C4-2B (cell line): Measurements from ENCODE around the gene RRBP1.
A peak's percentile ranks its signal among the peaks of the same experiment; 100 is the strongest.

Experiments
- H3K27ac ChIP-seq: fragments of 450-650 bp; 2 replicates; pipeline ENCODE4 v1.5.1; 2017
- ZFX ChIP-seq: fragments of 450-650 bp; IDR thresholded peaks from 2 replicates; pipeline ENCODE4 v1.6.1; 2017
- TF ChIP-seq, protein P1 (sequence below): fragments of 450-650 bp; conservative IDR thresholded peaks from 2 replicates; pipeline ENCODE4 v1.5.1; 2017; ENCODE audit warnings: mild to moderate bottlenecking

The RRBP1 gene

DNA sequence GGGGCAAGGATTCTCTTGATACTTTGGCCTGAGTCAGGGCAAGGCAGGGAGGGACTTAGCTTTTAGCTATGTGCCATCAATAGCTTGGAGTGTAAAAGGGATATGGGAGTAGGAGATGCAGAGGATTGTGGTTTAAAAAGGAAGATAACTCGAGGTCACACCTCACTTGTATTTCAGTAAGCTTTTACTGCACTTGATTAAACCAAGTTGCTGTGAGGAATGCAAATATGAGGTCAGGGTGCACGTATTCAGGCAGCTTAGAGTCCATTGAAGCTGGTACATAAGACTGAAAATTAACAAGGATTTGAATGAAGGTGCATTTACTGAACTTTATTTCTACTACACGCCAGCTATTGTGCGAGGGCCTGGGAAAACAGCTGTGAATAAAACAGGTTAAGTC is 80.1 kb downstream of the RRBP1 start:
- H3K27ac ChIP-seq = no peak overlapping the region
- no peak for TF ChIP-seq ZFX
- TF ChIP-seq, protein P1, sequence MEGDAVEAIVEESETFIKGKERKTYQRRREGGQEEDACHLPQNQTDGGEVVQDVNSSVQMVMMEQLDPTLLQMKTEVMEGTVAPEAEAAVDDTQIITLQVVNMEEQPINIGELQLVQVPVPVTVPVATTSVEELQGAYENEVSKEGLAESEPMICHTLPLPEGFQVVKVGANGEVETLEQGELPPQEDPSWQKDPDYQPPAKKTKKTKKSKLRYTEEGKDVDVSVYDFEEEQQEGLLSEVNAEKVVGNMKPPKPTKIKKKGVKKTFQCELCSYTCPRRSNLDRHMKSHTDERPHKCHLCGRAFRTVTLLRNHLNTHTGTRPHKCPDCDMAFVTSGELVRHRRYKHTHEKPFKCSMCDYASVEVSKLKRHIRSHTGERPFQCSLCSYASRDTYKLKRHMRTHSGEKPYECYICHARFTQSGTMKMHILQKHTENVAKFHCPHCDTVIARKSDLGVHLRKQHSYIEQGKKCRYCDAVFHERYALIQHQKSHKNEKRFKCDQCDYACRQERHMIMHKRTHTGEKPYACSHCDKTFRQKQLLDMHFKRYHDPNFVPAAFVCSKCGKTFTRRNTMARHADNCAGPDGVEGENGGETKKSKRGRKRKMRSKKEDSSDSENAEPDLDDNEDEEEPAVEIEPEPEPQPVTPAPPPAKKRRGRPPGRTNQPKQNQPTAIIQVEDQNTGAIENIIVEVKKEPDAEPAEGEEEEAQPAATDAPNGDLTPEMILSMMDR = no peak

DNA sequence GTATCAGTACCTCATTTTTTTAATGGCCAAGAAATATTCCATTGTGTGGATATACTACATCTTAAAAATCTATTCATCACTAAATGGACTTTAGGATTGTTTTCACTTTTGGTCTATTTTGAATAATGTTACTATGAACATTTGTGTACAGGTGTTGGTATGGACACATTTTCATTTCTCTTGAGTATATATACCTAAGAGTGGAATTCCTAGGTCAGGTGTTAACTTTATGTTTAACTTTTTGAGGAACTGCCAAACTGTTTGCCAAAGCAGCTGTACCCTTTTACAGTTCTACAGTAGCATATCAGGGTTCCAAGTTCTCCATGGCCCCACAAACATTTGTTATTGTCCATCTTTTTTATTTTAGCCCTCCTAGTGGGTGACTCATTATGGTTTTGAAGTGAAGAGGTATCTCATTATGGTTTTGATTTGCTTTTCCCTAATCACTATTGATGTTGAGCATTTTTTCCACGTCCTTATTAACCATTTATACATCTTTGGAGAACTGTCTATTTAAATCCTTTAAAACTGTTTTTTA is 84.0 kb downstream of the RRBP1 start:
- no peak overlapping the region for H3K27ac ChIP-seq
- no peak for TF ChIP-seq ZFX
- TF ChIP-seq, protein P1 = no peak

DNA sequence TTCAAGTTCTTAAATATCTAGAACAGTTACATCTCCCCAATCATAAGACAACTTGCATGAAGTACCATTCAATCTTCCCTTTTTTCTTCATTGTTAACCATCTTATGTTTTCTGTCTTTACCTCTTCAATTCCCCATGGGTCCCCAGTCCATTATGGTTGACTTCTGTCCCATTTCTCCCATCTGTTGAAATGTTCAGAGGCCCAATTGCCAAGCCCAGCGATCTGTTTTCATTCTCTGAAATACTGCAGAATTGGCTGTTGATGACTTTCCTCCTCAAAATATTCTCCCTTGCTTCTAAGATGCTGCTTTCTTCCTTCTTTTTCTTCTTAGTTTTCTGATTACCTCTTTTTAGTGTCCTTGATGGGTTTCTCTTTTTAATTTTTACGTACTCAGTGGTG is 86.2 kb downstream of the RRBP1 start:
- no peak for TF ChIP-seq ZFX
- TF ChIP-seq, protein P1 = no peak

DNA sequence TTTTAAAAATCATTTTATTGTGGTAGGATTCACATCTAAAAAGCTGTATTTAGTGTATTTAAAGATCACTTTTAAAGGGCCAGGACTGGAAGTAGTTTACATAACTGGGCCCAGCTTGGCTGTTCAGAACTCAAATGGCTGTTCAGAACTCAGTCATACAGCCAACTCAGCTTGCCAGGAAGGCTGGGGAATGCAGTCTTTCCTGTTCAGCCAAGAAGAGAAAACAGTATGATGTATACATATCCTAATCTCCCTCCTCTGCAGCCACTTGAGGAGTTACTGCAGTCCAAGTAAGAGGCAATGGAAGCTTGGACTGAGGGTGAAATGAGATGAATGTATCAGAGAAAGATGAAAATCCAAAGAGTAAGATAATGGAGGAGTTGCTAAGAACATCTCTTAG is 87.6 kb downstream of the RRBP1 start:
- peak overlapping the region; percentile 49; the same call in 1 of the 2 replicates for H3K27ac ChIP-seq
- TF ChIP-seq, protein P1 = no peak
- TF ChIP-seq ZFX = no peak

More for the DNA sequence above, 86.2 kb downstream of the RRBP1 start:
- H3K27ac ChIP-seq = no peak overlapping the region

DNA sequence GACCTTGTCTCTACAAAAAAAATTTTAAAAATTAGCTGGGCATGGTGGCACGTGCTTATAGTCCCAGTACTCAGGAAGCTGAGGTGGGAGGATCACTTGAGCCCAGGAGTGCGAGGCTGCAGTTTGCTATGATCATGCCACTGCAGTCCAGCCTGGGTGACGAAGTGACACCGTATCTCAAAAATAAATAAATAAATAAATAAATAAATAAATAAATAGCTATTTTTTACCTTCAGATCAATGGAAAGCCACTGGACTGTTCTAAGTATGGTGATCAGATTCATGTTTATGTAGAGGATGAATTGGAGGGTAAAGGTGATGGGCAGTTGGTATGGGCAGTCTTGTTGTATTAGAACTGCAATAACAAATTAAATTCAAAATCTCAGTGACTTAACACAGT is 88.1 kb downstream of the RRBP1 start:
- TF ChIP-seq, protein P1 = no peak
- no peak for TF ChIP-seq ZFX
- no peak overlapping the region for H3K27ac ChIP-seq

DNA sequence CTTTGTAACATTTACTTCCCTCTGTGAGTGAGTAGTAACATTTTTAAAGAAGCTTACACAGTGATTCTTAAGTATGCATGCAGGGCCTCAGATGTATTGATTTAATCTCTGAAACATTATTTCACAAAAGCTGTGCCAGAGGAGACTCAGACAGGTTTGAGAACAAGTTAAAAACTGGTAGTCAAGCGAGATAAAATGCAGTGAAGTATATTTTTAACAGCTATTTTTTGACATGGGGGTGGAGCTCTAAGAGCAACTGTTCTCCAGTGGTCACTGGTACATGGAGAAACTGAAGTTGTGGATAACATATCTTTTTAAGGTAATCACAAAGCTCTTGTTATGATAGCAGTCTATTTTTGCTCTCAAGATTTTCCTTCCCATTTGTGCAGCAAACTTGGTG is 91.8 kb downstream of the RRBP1 start:
- no peak for TF ChIP-seq ZFX
- TF ChIP-seq, protein P1 = no peak
- H3K27ac ChIP-seq = no peak overlapping the region

DNA sequence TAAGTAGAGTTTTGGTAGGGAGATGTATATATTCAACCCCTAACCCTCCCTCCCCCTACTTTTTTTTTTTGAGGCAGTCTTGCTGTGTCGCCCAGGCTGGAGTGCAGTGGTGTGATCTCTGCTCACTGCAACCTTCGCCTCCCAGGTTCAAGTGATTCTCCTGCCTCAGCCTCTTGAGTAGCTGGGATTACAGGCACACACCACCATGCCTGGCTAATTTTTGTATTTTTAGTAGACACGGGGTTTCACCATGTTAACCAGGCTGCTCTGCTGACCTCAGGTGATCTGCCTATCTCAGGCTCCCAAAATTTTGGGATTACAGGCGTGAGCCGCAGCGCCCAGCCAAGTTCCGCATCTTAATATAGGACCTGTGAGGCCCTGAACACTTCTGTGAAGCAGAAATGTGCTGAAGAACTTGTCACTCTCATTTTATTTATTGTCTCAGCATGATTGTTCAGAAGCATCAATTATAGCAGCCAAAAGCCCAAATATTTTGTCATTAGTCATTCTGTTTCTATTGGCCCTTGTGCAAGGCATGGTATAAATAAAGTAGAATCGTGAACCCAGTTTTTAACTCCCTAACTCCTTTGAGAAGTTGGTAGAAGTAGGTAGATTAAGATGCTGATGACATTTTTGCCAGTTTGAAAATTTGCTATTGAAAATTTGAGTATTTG is 92.7 kb downstream of the RRBP1 start:
- TF ChIP-seq, protein P1 = no peak
- no peak for TF ChIP-seq ZFX
- H3K27ac ChIP-seq = no peak overlapping the region
